HG03097 (cell line): ENCODE results near the gene CARD18.

ENCODE experiments used
- ATAC-seq: cut with Tn5 transposase; IDR thresholded peaks from one replicate; pipeline ENCODE4 v1.9.1; 2021; ENCODE audit not compliant: unreplicated experiment, low FRiP score

The CARD18 gene, protein sequence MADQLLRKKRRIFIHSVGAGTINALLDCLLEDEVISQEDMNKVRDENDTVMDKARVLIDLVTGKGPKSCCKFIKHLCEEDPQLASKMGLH

DNA sequence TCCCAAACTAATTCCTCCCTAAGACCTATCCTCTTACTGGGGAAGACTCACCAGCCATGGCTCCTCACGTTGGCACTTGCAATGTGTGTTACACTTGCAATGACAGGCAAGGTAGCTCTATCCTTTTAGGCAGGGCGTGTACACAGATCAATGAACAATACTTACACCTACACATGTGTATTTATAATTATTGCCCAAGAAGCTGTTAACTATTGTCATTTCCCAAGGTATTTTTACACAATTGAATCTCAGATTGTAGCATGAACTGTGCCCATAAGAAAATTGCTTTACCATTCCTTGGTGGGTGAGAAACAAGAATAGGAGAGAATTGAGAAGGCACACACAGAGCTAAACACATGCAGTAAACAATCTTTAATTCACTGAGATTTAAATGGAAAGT lies at the start of gene CARD18:
CARD18 (minus strand) TSS at position 101 of the 400 bp plus-strand sequence; CDS start at position 58, 43 bp downstream.
- no peak for ATAC-seq

DNA sequence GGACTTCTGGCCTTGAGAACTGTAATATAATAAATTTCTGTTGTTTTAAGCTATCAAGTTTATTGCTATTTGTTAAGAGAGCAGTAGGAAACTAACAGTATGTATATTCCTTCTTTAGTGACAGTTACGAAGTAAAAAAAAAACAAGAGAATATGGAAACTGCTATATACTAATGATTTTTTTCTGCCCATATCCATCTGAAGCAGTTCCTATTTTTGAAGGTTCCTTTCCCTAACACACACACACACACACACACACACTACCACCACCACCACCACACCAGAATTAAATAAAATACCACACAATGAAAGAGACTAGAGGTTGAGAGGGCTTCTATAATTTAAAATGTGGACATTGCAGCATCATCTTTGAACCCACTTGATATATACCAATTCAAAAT lies 44.4 kb upstream of the CARD18 start:
- no peak for ATAC-seq

DNA sequence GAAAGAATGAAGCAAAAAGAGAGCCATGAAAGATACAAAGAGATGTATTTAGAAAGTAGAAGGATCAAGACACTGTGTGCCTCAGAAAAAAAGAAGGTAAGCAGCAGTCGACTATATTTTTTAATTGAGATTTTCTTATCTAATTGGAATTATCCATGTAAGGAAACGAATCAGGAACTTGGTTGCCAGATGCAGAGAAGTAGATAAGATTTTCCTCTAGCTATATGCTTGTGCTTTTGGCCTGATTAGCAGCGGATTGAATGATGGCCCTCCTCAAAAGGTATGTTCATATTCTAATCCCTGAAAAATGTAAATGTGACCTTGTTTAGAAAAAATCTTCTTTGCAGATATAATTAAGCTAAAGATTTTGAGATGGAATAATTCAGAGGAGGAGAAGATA lies 43.9 kb upstream of the CARD18 start:
- ATAC-seq = no peak

DNA sequence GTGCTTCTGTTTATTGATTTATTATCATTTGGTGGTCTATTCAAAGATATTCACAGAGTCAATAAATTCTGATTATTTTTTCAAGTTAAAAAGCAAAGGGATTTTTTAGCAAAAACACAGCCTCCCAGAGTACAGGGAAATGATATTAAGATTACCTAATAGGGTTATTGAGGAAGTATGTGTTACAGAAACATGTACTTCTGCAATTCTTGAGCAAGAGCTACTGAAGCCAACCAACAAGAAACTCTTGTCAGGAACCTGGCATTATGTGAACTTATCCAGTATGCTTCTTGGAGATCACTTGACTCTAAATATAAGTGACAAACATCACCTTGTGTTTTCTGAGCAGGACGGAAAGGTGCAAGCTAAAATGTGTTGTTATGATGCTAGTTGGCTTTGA lies 42.0 kb upstream of the CARD18 start:
- no peak for ATAC-seq

DNA sequence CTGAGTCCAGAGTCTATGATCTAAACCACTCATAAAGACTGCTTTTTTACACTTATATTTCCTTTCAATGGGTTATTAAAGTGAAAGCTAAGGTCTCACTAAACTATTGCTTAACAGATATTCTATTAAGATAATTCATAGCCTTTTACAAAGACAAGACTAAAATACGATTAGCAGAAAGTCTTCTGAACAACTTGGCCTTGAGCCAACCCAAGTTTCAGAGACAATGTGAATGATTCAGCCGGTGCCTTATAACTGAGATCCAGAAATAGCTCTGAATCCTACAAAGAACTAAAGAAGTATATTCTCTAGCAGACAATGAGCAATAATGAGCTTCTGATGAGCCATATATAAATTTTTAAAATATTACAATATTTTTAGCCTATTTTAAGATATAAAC lies 41.5 kb upstream of the CARD18 start:
- no peak for ATAC-seq

DNA sequence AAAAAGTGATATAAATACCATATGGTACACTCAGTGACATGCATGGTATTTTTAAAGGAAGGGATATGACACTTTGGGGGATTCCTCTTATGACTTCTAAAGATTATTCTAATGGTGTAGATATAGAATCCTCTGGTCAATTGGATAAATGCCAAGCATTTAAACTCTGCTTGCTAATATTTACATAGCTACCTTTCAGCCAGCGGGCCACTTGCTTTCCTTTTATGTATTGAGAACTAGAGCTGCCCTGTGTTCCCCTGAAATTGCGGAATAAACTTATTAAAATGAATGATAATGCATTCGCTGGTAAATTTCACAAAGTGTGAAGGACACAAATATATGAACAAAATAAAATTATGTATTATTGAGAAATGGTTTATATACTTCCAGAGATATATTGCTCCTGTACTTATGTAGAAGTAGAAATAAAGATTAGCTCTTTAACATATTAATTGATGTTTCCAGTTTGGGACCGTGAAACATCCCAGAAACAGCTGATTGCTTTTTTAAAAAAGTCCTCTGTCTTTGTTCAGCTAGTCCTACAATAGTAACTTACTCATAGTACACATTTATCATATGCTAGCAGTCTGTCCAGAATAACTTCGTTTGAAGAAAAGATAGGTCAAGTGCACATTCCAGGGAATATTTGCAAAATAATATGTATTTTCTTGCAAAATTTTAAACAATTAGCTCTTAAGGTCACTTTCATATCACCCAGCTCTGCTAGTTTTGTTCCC lies 40.1 kb upstream of the CARD18 start:
- no peak for ATAC-seq

DNA sequence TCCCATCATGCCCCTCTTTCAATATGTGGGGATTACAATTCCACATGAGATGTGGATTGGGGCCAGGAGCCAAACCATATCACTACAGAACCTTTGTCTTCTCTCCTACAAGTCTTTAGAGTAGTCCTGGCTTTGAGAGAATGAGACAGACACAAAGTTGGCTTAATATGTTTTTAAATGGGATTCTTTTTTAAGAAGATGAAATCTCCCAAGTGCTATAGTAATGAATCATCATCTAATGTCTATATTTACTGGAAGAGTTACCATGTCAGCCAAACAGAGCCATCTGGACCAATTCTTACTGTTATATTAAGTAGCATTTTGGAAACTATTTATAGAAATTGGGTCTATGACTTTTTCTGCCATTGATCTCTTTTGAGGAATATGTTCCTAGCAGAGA lies 38.1 kb upstream of the CARD18 start:
- no peak for ATAC-seq

DNA sequence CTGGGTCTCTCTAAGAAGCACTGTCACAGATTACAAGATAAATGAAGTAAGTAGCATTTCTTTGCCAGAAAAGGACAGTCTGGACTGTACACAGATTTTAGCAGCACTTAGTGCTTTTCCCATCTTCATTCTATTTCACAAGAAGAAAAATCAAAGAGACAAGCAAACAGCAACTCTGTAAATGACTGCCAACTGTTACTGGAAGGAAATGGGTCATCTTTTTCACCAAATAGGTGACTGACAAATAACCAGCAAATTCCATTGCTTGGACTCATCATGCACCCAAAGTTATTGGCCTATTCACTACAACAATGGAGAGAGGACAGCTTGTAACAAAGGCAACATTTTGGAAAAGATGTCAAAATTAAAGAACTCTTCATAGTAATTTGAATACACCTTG lies 28.9 kb upstream of the CARD18 start:
- no peak for ATAC-seq

DNA sequence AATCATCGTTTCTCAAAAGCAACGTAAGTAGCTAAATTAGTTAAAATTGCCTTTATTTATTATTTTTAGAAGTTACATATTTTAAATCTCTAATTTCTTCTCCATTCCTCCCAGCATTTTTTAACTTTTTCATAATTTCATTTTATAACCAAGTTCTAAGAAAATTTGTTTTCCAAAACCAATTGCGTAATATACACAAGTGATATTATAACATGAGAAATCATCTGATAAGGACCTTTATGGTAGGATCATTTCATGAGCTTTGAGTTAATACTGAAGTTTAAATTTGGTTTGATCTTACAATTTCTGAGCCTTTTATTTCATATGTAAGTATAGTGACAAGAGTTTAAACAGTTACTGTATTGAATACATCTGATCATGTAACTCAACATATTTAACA lies 27.7 kb upstream of the CARD18 start:
- ATAC-seq = no peak

DNA sequence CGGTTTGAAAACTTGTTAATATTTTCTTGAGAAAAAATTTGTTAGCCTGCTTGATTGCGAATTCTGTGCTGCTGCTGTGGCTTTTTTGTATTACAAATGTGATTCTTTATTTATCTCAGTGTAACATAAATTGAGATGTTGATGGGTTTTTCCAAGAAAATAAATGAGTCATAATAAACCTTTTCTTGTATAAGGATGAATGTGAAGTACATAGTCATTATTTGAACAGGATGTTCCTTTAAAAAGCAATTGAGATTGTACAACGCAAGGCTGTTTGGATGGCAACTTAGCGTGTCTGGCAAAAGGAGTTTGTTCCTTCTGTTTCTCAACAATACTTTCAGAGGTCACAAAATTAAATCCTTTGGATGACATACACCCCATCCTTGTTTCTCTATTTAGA lies 24.6 kb upstream of the CARD18 start:
- no peak for ATAC-seq

DNA sequence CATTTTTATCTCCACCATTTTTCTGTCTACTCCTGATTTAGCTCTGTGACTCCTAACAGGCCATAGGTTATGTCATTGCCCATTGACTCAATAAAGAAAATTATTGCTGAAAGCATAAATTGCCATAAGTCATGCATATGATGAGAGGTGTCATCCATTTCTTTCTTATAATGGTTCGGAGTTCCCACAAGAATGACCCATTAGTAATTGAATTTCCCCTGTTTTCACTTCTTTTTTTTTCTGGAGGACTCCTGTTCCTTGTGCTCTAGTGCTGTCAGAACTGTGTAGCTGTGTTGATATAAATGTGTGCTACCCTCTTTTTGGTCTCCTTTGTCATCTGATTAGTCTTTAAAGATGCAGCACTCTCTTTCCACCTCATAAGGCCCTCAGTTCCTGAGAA lies 22.9 kb upstream of the CARD18 start:
- ATAC-seq = no peak

DNA sequence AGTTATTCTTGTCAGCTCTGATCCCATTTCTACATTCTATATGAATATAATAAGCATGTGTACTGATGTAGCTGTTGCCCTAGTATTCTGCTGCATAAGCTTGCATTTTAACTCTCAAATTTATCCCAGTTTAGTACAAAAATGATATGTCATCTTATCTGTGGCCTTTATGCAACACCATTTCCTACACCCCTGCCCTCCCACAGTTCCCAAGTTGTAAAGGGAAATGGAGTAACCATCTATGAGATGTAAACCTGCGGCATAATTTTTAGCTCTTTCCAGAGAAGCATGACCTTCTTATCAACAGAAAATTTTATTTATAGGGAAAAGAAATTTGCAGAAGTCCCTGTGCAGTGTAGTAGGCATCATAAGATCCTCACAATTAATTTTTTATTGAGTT lies 18.9 kb upstream of the CARD18 start:
- ATAC-seq = no peak

DNA sequence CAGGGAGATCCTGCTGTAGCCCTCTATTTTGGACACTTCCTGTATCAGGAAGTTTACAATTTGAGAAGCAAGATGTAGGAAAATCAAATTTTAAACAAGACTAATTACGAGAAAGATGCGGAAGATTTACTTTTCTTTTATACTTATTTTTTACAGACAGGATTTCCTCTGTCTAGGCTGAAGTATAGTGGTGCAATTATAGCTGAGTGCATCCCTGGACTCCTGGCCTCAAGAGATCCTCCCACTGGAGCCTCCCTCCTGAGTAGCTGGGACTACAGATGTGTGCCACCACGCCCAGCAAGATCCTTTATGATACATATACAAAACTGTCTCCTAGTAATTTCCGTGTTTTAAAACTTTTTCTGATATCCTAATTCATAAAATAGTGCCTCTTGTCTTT lies 17.2 kb upstream of the CARD18 start:
- ATAC-seq = no peak

DNA sequence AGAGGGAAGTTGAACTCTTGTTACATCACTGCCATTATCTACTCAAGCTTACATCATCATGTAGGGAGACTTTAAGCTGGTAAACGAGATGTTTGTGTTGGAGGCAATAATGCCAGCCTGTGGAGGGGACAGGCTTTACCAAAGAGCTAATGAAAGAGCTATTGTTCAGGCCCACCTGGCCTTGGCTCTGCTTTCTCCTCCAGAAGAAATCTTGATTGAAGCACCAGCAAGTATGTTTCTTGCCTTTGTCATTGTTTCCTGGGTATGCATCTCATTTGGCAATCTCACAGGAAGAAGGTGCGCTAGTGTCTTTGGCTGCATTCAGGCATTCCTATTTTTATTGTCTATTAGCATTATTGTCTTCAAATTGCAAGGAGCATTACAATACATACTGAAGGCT lies 16.7 kb upstream of the CARD18 start:
- ATAC-seq = no peak

DNA sequence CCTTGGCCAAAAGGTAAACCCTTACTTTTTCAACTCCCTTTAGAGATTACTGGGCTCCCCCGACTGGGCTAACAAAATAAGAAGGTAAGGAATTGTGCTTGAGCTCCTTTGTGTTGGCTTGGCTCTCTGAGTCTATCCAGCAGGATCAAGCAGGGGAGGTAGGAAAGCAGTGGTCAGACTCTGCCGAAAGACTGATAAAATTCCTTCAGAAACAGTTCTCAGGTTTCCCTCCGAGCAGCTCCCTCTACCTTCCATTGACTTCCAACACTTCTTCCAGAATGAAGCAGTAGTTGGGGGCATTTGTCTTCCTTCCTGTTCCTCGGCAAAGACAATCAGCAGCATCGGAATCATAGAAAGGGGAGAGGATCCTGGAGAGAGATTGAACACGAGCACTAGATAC lies 16.1 kb upstream of the CARD18 start:
- ATAC-seq = no peak

DNA sequence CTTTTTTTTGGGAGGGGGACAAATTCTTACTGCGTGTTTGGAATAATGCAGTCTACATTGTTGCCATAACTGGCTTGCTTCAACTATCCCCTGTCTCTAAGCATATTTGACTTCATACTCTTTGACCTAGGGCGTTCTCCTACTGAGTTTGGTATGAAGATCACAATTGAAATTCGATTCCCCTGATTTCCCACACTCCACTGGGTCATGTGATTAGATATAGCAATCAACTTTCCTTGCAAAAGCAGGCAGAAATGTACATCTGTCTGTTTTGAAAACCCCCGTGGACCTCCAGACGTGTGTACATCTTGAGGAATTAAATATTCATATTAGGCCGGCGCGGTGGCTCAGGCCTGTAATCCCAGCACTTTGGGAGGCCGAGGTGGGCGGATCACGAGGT lies 13.8 kb upstream of the CARD18 start:
- no peak for ATAC-seq

DNA sequence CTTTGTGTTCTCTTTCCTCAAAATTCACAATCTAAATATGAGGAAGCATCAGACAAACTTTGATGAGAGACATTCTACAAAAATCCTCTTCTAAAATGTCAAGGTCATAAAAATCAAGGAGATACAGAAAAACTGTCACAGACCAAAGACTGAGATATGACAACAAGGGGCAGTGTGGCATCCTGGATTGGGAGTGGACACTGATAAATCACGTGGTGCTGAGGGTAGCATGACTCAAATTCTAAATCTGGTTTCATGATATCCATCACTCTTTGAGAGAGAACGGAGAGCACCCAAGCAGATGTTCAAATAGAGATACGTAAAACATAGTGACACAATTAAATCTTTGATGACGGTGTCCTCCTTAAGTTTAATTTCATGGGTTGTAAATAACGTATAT lies 13.0 kb upstream of the CARD18 start:
- no peak for ATAC-seq

DNA sequence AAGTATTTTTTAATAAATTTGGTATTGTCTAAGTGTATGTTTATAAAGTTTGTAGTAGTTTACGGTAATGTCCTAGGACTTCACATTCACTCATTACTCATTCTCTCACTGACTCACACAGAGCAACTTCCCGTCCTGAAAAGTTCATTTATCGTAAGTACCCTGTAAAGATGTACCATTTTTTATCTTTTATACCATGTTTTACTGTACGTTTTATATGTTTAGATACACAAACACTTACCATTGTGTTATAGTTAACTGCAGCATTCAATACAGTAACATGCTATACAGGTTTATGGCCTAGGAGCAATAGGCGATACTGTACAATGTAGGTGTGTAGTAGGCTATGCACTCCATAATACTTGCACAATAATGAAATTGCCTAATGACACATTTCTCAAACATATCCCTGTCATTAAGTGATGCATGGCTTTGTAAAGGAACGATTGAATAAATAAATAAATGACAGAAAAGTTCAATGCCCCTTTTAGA lies 12.5 kb upstream of the CARD18 start:
- ATAC-seq = no peak

DNA sequence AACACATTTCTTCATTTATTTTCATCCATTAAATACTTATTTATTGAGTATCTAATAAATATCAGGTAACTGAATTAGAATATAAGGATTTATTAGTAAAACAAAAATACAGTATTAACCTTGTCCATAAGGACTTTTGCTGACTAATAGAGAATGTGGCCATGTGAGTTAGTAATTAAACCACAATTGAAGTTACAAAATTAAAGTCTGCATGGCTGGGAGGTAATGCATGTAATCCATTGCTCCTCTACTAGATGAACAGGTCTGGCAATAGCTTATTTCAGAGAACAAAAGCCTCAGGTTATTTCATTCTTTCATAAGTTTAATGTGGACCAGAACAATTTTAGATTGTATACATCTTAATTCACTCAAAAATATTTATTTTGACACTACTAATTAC lies 9.9 kb upstream of the CARD18 start:
- ATAC-seq = no peak

DNA sequence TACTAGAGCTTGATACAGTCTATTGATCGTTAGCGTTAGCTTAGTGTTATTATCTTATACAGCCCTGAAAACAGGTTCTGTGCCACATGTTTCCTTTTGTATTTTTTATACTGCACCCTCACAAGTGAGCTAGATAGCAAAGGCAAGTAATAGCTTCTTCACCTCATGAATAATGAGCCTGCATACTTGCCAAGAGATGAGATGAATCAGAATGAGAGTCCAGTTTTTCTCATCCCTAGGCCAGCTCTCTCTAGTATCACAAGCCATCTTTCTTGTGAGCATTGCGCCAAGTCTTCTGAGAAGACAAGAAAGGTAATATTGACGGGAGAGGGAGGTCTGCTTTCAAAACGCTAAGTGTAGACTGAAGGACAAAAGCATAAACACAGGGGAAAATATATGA lies 8.7 kb upstream of the CARD18 start:
- ATAC-seq = no peak

DNA sequence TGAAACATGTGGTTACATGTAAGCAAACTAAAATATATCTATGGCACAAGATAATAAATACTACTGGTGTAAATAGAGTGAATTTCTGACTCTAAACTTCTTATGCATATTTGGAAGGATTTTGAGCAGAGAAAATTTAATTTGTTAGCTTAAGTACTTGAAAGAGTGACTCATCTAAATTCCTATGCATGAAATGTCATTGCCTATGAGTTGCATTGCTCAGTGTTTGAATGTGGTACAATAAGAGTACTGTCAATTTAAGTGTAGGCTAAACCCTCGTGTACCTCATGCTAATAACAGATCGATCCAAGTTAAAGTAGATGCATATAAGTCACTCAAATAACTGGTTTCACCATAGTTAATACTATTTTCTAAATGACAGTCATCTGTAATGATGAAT lies 5.3 kb upstream of the CARD18 start:
- ATAC-seq = no peak

DNA sequence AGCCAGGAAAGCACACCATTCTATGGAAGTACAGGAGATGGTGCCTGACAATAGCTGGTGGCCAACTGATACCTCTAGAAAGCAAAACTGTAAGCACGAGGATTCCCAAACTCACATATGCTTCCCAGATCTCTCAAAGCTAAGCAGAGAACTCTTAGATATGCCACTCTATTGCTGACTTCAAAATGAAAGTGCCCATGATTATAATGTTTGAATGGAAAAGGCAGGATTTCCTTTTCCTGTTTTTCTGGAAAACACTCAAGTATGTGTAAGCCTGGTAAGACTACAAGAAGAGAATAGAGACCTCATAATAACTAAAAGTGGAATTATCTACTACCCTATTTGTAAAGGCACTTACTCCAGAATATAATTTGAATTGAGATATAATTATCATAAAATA lies 2.6 kb upstream of the CARD18 start:
- no peak for ATAC-seq

DNA sequence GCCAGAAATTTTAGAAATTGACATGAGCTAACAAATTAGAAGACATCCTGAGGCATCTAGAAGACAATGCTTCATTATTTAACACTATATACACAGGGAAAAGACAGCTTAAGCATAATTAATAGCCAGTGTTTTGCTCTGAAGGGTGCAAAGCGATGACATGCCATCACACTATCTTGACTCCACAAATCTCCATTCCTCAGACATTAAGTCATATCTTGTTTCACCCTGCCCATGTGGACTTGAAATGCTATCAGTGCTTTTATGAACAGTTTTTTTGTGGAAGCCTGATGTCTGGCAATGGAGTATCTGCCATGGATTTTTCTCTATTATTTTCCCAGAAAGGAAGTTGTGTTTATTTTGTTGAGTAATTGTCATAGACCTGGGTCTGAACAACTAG lies 2.3 kb downstream of the CARD18 start:
- no peak for ATAC-seq
